OCI-LY7 (cell line): ENCODE results near the gene CDK2.

ENCODE experiments used
- EZH2phosphoT487 ChIP-seq: fragments of 200-600 bp; sonication (generic); IDR thresholded peaks from 2 replicates; pipeline ENCODE4 v1.6.1; 2018; ENCODE audit warnings: low read depth, borderline replicate concordance, mild to moderate bottlenecking, mixed run types, antibody characterized with exemption, low read length, moderate library complexity, mixed read lengths
- TF ChIP-seq, protein P1 (sequence below): fragments of 200-600 bp; sonication (generic); conservative IDR thresholded peaks from 2 replicates; pipeline ENCODE4 v1.5.1; 2014; ENCODE audit warnings: mild to moderate bottlenecking, antibody characterized with exemption, low read length, moderate library complexity, mixed read lengths

DNA sequence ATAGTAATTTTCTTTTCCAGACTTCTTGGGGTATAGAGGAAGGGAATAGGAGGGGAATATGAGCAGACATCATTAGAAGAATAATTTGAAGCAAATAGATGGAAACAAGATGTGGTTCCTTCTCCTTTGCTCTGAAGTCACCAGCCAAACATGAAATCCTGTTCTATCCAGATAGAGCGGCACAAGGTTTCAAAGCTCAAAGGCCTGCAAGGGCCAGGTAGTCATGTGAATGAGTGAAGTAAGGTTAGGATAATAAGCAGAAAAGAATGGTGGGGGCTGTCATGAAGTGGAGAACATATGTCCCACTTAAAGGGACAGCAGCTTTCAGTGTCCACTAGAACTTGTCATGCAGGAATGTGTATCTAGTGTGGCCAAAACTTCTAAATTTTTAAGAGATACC, 51.7 kb downstream of the CDK2 start:
- TF ChIP-seq, protein P1, sequence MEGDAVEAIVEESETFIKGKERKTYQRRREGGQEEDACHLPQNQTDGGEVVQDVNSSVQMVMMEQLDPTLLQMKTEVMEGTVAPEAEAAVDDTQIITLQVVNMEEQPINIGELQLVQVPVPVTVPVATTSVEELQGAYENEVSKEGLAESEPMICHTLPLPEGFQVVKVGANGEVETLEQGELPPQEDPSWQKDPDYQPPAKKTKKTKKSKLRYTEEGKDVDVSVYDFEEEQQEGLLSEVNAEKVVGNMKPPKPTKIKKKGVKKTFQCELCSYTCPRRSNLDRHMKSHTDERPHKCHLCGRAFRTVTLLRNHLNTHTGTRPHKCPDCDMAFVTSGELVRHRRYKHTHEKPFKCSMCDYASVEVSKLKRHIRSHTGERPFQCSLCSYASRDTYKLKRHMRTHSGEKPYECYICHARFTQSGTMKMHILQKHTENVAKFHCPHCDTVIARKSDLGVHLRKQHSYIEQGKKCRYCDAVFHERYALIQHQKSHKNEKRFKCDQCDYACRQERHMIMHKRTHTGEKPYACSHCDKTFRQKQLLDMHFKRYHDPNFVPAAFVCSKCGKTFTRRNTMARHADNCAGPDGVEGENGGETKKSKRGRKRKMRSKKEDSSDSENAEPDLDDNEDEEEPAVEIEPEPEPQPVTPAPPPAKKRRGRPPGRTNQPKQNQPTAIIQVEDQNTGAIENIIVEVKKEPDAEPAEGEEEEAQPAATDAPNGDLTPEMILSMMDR = no peak
- TF ChIP-seq EZH2phosphoT487 = no peak
